22Rv1 (cell line): ENCODE results near the gene TMBIM4.

Experiments
- ZFX ChIP-seq: fragments of 450-650 bp; IDR thresholded peaks from 2 replicates; pipeline ENCODE4 v1.6.1; 2017; ENCODE audit warnings: antibody characterized with exemption, borderline replicate concordance
- TF ChIP-seq, protein P1 (sequence below): fragments of 450-650 bp; IDR thresholded peaks from 2 replicates; pipeline ENCODE4 v1.5.1; 2017; ENCODE audit warnings: mild to moderate bottlenecking

DNA sequence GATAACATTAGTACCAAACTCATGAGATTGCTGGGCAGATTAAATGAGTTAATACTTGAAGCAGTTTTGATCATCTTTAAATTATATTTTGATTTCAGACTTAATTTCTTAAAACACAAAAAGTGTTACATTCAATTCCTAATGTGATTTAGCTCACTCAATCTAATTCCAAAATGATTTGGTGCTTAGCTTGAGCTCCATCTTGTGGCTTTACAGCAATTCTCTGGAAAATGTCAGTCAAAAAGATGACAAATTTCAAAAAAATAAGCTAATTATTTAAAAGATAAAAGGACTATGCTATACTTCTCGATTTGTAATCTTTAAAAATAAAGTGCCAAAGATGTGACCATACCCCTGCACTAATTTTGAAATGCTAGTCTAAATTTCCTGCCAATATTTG, 49.3 kb downstream of the TMBIM4 start:
- TF ChIP-seq, protein P1, sequence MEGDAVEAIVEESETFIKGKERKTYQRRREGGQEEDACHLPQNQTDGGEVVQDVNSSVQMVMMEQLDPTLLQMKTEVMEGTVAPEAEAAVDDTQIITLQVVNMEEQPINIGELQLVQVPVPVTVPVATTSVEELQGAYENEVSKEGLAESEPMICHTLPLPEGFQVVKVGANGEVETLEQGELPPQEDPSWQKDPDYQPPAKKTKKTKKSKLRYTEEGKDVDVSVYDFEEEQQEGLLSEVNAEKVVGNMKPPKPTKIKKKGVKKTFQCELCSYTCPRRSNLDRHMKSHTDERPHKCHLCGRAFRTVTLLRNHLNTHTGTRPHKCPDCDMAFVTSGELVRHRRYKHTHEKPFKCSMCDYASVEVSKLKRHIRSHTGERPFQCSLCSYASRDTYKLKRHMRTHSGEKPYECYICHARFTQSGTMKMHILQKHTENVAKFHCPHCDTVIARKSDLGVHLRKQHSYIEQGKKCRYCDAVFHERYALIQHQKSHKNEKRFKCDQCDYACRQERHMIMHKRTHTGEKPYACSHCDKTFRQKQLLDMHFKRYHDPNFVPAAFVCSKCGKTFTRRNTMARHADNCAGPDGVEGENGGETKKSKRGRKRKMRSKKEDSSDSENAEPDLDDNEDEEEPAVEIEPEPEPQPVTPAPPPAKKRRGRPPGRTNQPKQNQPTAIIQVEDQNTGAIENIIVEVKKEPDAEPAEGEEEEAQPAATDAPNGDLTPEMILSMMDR = no peak; the same call in 1 of the 2 replicates
- no peak for TF ChIP-seq ZFX
